GM12878 (cell line): ENCODE results near the gene GGNBP2. TPM values are rescaled to one million over a fixed set of nuclear protein-coding genes. Genes with fewer than 3 reads are reported as not detected.

ENCODE experiments used
- ATAC-seq: fragments of 200-7000 bp; cut with Tn5 transposase; 3 replicates; pipeline ENCODE4 v1.9.1; 2020; ENCODE audit warnings: mild to moderate bottlenecking, moderate library complexity
- BruUV-seq: library from RNA; stranded (reverse); fragments of 400-500 nt; replicated peaks from 2 replicates; lab custom pipeline; 2021; lab: Mats Ljungman, UMichigan
- CTCF ChIA-PET: fragments of 300-600 bp; sonication (Branson Sonifier 250); formaldehyde crosslinking; extraction: SDS; loops from one replicate; lab custom pipeline; 2021; ENCODE audit warnings: inconsistent platforms; lab: Yijun Ruan, JAX
- POLR2A ChIA-PET: fragments of 350-600 bp; formaldehyde crosslinking; extraction: SDS; loops from one replicate; lab custom pipeline; 2021; ENCODE audit warnings: inconsistent platforms; lab: Charles Lee
- RAD21 ChIA-PET: fragments of 300-600 bp; sonication (Branson Sonifier 250); formaldehyde crosslinking; loops from one replicate; lab custom pipeline; 2023; ENCODE audit warnings: antibody characterized with exemption; ENCODE audit not compliant: unreplicated experiment; lab: Charles Lee
- SMC1A ChIA-PET: fragments of 300-600 bp; sonication (Branson Sonifier 250); formaldehyde crosslinking; loops from one replicate; lab custom pipeline; 2023; ENCODE audit not compliant: unreplicated experiment, uncharacterized antibody; lab: Charles Lee
- DNase-seq: peaks from one replicate; pipeline ENCODE4 v3.0.0-alpha.2; 2011; ENCODE audit warnings: low read depth, low spot score
- FAIRE-seq: peaks from 3 replicates; lab custom pipeline; 2011; peaks lifted over from hg19 to GRCh38; lab: Jason Lieb, UNC
- H2AFZ ChIP-seq: 2 replicates; pipeline ENCODE4 v1.6.0; 2011; ENCODE audit warnings: low read depth, low read length, control low read depth; ENCODE audit not compliant: control insufficient read depth
- H3K27ac ChIP-seq: 2 replicates; pipeline ENCODE4 v1.5.1; 2011; ENCODE audit warnings: control low read depth; ENCODE audit not compliant: control insufficient read depth, insufficient read depth
- H3K27me3 ChIP-seq, 2 experiments: replicated peaks in 1 of 2; 2 replicates each; pipeline versions ENCODE4 v1.6.0 to v1.6.1; 2011; ENCODE audit warnings: low read length in 1 of 2; ENCODE audit not compliant: control insufficient read depth in 2 of 2, insufficient read depth in 2 of 2
- H3K36me3 ChIP-seq, 2 experiments: 2 replicates each; pipeline ENCODE4 v1.5.1; 2011; ENCODE audit warnings: low read length in 1 of 2; ENCODE audit not compliant: control insufficient read depth in 2 of 2, insufficient read depth in 2 of 2
- H3K4me1 ChIP-seq: 2 replicates; pipeline ENCODE4 v1.6.1; 2011; ENCODE audit warnings: mild to moderate bottlenecking, low read length, moderate library complexity, mixed read lengths; ENCODE audit not compliant: control insufficient read depth, insufficient read depth
- H3K4me2 ChIP-seq: 2 replicates; pipeline ENCODE4 v1.6.0; 2011; ENCODE audit warnings: control low read depth; ENCODE audit not compliant: control insufficient read depth, insufficient read depth
- H3K4me3 ChIP-seq: fragments of 200-600 bp; sonication (generic); 2 replicates; pipeline ENCODE4 v1.5.1; 2016
- H3K79me2 ChIP-seq: 2 replicates; pipeline ENCODE4 v1.6.0; 2011; ENCODE audit warnings: low read length; ENCODE audit not compliant: control insufficient read depth, insufficient read depth
- H3K9ac ChIP-seq: 2 replicates; pipeline ENCODE4 v1.8.0; 2011; ENCODE audit warnings: low read length, control low read depth, mixed read lengths; ENCODE audit not compliant: control insufficient read depth, insufficient read depth
- H3K9me3 ChIP-seq: replicated peaks from 3 replicates; pipeline ENCODE4 v1.5.1; 2011; ENCODE audit warnings: mild to moderate bottlenecking, low read length; ENCODE audit not compliant: control insufficient read depth, insufficient read depth
- H4K20me1 ChIP-seq: 2 replicates; pipeline ENCODE4 v1.6.0; 2011; ENCODE audit not compliant: control insufficient read depth, insufficient read depth
- EP300 ChIP-seq, 2 experiments: fragments of 150-350 bp in 1 of 2; IDR thresholded peaks; 2 replicates each; pipeline ENCODE4 v1.6.1; 2011 to 2012; ENCODE audit warnings: low read depth in 2 of 2, low read length in 2 of 2, borderline replicate concordance in 1 of 2, improper control_type of control experiment in 1 of 2, inconsistent platforms in 1 of 2; ENCODE audit not compliant: control insufficient read depth in 1 of 2
- JUNB ChIP-seq: IDR thresholded peaks from 2 replicates; pipeline ENCODE4 v1.6.1; 2016; ENCODE audit warnings: antibody characterized with exemption, mild to moderate bottlenecking
- NR2F1 ChIP-seq: fragments of 450-650 bp; conservative IDR thresholded peaks from 2 replicates; pipeline ENCODE4 v1.6.1; 2017; ENCODE audit warnings: mild to moderate bottlenecking
- RUNX3 ChIP-seq: IDR thresholded peaks from 2 replicates; pipeline ENCODE4 v1.6.1; 2012; ENCODE audit warnings: low read length, inconsistent platforms
- TCF7 ChIP-seq: IDR thresholded peaks from 2 replicates; pipeline ENCODE4 v1.6.1; 2014; ENCODE audit warnings: antibody characterized with exemption, borderline replicate concordance
- ZNF207 ChIP-seq: fragments of 450-650 bp; IDR thresholded peaks from 2 replicates; pipeline ENCODE4 v1.6.1; 2014; ENCODE audit warnings: antibody characterized with exemption, mild to moderate bottlenecking, borderline replicate concordance
- WGBS: methylation state at CpG from one replicate; pipeline ENCODE4 v1.1.6; 2016; ENCODE audit warnings: low lambda C conversion rate; ENCODE audit not compliant: insufficient replicate concordance, insufficient coverage; ENCODE audit errors: missing lambda C conversion rate; 5-methylcytosine and 5-hydroxymethylcytosine counted together
- in situ Hi-C: fragments of 300-500 bp; cut with MboI; formaldehyde crosslinking; loops from 9 replicates; pipeline ENCODE4 v1.14.3; 2018; ENCODE audit warnings: mixed read lengths
- intact Hi-C: fragments of 100-400 bp; cut with micrococcal nuclease; formaldehyde crosslinking; loops from one replicate; pipeline ENCODE4 v1.14.2; 2022; ENCODE audit not compliant: unreplicated experiment
- polyA plus RNA-seq, 11 experiments: library from polyadenylated mRNA; depleted of rRNA in 4 of 11; unstranded in 6 of 11; stranded (reverse) in 5 of 11; fragments of >200 nt; fragmentation: Nextera tagmentation in 4 of 11; fragmentation: Illumina TruSeq in 1 of 11; extraction: Ambion mirVana in 4 of 11; extraction: Trizol in 1 of 11; gene quantifications; 1 replicate in 1 of 11; 2 replicates in 10 of 11; pipeline versions ENCODE4 v1.2.1 to v1.2.3, GENCODE V29; 2011 to 2016; ENCODE audit warnings: inconsistent platforms in 2 of 11, missing spikeins in 2 of 11, low read depth in 1 of 11
- total RNA-seq, 4 experiments: library from RNA; depleted of rRNA in 3 of 4; stranded (reverse); fragments of >200 nt in 3 of 4; fragmentation: Illumina TruSeq in 1 of 4; extraction: Trizol in 1 of 4; gene quantifications; 2 replicates each; pipeline versions ENCODE4 v1.2.1 to v1.2.3, GENCODE V29; 2013 to 2021
- TF ChIP-seq, protein P1 (sequence below): fragments of 150-350 bp; IDR thresholded peaks from 2 replicates; pipeline ENCODE4 v1.6.1; 2016; ENCODE audit warnings: low read depth, low read length
- TF ChIP-seq, protein P2 (sequence below): fragments of 450-650 bp; IDR thresholded peaks from 2 replicates; pipeline ENCODE4 v1.6.1; 2017; ENCODE audit warnings: mild to moderate bottlenecking, low read depth, inconsistent platforms; ENCODE audit not compliant: poor library complexity, severe bottlenecking
- TF ChIP-seq, protein P3 (sequence below): IDR thresholded peaks from 2 replicates; pipeline ENCODE4 v1.6.1; 2011; ENCODE audit warnings: borderline replicate concordance, low read depth, mild to moderate bottlenecking, moderate library complexity, low read length; ENCODE audit not compliant: insufficient read depth, poor library complexity, severe bottlenecking
- TF ChIP-seq, protein P4 (sequence below): fragments of 450-650 bp; IDR thresholded peaks from 2 replicates; pipeline ENCODE4 v1.6.1; 2018; ENCODE audit warnings: borderline replicate concordance, mild to moderate bottlenecking; ENCODE audit not compliant: partially characterized antibody
- TF ChIP-seq, protein P5 (sequence below): IDR thresholded peaks from 2 replicates; pipeline ENCODE4 v1.6.1; 2011; ENCODE audit warnings: low read depth, low read length, improper control_type of control experiment, borderline replicate concordance

GGNBP2 gene
- total and polyA plus RNA-seq, 10 of the 15 experiments (the other 5 are each of a cell fraction or from before 2014, with no cell fraction given): 36.3 to 82.0 (median 50.0) TPM

DNA sequence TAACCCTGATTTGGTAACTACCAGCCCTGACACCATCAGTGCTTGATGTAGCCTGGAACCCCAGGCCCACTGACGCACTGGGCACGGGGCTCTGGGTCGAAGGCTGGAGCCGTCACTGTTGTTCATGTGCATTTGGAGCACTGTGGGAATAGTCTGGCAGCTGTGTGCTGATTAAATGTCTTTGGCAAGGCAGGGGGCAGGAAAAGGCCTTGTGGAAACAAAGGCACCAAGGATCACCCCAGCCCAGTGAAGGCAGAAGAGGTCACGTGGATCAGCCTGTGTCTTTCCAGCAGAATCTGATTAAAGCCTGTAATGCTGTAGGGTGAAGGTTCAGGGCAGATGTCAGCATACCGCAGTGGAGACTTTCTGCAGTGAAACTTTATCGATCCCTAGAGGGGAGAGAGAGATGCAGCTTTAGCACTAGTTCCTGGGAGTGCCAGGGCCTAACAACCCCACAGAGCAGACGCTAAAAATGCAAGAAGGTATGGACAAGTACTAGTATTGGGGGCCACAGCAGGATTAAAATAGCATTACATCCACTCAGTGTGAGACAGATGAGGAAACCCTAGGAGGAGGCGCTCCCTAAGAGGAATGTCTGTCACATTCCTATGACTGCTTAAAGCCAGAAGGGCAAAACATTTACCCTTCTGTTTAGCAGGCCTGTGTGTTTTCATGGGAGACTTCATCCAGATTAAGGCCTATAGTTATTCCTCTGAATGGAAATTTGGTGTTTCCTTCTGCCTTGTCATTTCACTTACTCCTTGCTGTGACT lies 48.5 kb upstream of the GGNBP2 start:
- 97% methylated on average over 9 of the region's 9 CpGs for WGBS
- intact Hi-C loops: no loop called here
- H3K79me2 ChIP-seq: no peaks in the 10 kb centered on the region
- no peak overlapping the region for H3K4me2 ChIP-seq
- no peak for FAIRE-seq
- RAD21 ChIA-PET: no interaction called here
- no TSS peak for BruUV-seq
- no peak for DNase-seq
- H3K4me3 ChIP-seq: no peak overlapping the region
- H3K9me3 ChIP-seq: no peaks in the 10 kb centered on the region
- in situ Hi-C loops: loop anchor here (25.0 kb wide), 1 partner anchor 359 kb away; no protein-coding TSS in a partner anchor
- SMC1A ChIA-PET: no interaction called here
- POLR2A ChIA-PET: interaction anchor here (0.7 kb wide), 1 partner anchor 10 kb away, joined by 3 read pairs; no protein-coding TSS in a partner anchor
- H3K4me1 ChIP-seq: no peaks in the 10 kb centered on the region
- ATAC-seq: no peak
- no peaks in the 10 kb centered on the region for H3K27me3 ChIP-seq
- H3K9ac ChIP-seq: no peak overlapping the region
- no peak overlapping the region for H2AFZ ChIP-seq
- CTCF ChIA-PET: no interaction called here
- H3K27ac ChIP-seq: no peak overlapping the region
- no peaks in the 10 kb centered on the region for H4K20me1 ChIP-seq
- H3K36me3 ChIP-seq: peaks cover 17 to 37% of the 10 kb centered on the region in 2 experiments
- TF ChIP-seq, protein P1, sequence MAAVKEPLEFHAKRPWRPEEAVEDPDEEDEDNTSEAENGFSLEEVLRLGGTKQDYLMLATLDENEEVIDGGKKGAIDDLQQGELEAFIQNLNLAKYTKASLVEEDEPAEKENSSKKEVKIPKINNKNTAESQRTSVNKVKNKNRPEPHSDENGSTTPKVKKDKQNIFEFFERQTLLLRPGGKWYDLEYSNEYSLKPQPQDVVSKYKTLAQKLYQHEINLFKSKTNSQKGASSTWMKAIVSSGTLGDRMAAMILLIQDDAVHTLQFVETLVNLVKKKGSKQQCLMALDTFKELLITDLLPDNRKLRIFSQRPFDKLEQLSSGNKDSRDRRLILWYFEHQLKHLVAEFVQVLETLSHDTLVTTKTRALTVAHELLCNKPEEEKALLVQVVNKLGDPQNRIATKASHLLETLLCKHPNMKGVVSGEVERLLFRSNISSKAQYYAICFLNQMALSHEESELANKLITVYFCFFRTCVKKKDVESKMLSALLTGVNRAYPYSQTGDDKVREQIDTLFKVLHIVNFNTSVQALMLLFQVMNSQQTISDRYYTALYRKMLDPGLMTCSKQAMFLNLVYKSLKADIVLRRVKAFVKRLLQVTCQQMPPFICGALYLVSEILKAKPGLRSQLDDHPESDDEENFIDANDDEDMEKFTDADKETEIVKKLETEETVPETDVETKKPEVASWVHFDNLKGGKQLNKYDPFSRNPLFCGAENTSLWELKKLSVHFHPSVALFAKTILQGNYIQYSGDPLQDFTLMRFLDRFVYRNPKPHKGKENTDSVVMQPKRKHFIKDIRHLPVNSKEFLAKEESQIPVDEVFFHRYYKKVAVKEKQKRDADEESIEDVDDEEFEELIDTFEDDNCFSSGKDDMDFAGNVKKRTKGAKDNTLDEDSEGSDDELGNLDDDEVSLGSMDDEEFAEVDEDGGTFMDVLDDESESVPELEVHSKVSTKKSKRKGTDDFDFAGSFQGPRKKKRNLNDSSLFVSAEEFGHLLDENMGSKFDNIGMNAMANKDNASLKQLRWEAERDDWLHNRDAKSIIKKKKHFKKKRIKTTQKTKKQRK: no peak
- TF ChIP-seq RUNX3 (no peak), JUNB (no peak), TCF7 (no peak), EP300 (IDR thresholded peaks at IDR 0.05; ENCODE audit: borderline replicate concordance in 1 of 2, control insufficient read depth in 1 of 2, low read depth in 2 of 2, low read length in 2 of 2) (no peak), ZNF207 (no peak), NR2F1 (no peak)
- TF ChIP-seq, protein P2, sequence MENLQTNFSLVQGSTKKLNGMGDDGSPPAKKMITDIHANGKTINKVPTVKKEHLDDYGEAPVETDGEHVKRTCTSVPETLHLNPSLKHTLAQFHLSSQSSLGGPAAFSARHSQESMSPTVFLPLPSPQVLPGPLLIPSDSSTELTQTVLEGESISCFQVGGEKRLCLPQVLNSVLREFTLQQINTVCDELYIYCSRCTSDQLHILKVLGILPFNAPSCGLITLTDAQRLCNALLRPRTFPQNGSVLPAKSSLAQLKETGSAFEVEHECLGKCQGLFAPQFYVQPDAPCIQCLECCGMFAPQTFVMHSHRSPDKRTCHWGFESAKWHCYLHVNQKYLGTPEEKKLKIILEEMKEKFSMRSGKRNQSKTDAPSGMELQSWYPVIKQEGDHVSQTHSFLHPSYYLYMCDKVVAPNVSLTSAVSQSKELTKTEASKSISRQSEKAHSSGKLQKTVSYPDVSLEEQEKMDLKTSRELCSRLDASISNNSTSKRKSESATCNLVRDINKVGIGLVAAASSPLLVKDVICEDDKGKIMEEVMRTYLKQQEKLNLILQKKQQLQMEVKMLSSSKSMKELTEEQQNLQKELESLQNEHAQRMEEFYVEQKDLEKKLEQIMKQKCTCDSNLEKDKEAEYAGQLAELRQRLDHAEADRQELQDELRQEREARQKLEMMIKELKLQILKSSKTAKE: no peak
- TF ChIP-seq, protein P3, sequence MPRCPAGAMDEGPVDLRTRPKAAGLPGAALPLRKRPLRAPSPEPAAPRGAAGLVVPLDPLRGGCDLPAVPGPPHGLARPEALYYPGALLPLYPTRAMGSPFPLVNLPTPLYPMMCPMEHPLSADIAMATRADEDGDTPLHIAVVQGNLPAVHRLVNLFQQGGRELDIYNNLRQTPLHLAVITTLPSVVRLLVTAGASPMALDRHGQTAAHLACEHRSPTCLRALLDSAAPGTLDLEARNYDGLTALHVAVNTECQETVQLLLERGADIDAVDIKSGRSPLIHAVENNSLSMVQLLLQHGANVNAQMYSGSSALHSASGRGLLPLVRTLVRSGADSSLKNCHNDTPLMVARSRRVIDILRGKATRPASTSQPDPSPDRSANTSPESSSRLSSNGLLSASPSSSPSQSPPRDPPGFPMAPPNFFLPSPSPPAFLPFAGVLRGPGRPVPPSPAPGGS: no peak
- TF ChIP-seq, protein P4, sequence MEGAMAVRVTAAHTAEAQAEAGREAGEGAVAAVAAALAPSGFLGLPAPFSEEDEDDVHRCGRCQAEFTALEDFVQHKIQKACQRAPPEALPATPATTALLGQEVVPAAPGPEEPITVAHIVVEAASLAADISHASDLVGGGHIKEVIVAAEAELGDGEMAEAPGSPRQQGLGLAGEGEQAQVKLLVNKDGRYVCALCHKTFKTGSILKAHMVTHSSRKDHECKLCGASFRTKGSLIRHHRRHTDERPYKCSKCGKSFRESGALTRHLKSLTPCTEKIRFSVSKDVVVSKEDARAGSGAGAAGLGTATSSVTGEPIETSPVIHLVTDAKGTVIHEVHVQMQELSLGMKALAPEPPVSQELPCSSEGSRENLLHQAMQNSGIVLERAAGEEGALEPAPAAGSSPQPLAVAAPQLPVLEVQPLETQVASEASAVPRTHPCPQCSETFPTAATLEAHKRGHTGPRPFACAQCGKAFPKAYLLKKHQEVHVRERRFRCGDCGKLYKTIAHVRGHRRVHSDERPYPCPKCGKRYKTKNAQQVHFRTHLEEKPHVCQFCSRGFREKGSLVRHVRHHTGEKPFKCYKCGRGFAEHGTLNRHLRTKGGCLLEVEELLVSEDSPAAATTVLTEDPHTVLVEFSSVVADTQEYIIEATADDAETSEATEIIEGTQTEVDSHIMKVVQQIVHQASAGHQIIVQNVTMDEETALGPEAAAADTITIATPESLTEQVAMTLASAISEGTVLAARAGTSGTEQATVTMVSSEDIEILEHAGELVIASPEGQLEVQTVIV: no peak
- TF ChIP-seq, protein P5, sequence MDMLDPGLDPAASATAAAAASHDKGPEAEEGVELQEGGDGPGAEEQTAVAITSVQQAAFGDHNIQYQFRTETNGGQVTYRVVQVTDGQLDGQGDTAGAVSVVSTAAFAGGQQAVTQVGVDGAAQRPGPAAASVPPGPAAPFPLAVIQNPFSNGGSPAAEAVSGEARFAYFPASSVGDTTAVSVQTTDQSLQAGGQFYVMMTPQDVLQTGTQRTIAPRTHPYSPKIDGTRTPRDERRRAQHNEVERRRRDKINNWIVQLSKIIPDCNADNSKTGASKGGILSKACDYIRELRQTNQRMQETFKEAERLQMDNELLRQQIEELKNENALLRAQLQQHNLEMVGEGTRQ: no peak
